Right atrium auricular region (tissue), 2 donors: ENCODE data around the gene THOC5. TPM values are rescaled to one million over a fixed set of nuclear protein-coding genes. Genes with fewer than 3 reads are reported as not detected.

ENCODE experiments used
- DNase-seq: peaks from one replicate; pipeline ENCODE4 v3.0.0-alpha.2; 2019; ENCODE audit warnings: low spot score
- H3K27ac ChIP-seq, 2 donors: fragments of 200-600 bp; sonication (generic); 1 replicate in 1 of 2; 2 replicates in 1 of 2; pipeline ENCODE4 v1.5.1; 2016 to 2019
- H3K27me3 ChIP-seq, 2 donors: fragments of 200-600 bp; sonication (generic); one replicate each; pipeline versions ENCODE4 v1.5.1 to v1.6.0; 2017 to 2019
- H3K36me3 ChIP-seq: fragments of 200-600 bp; sonication (generic); one replicate; pipeline ENCODE4 v1.5.1; 2016
- H3K4me1 ChIP-seq, 2 donors: fragments of 200-600 bp; sonication (generic); one replicate each; pipeline versions ENCODE4 v1.5.1 to v1.6.0; 2017 to 2019
- H3K4me3 ChIP-seq, 2 donors: fragments of 200-600 bp; sonication (generic); 1 replicate in 1 of 2; 2 replicates in 1 of 2; pipeline ENCODE4 v1.5.1; 2017 to 2019; ENCODE audit warnings: mild to moderate bottlenecking in 1 of 2, moderate library complexity in 1 of 2
- H3K9me3 ChIP-seq, 2 donors: fragments of 200-600 bp; sonication (generic); one replicate each; pipeline ENCODE4 v1.5.1; 2019
- total RNA-seq, 2 donors: library from RNA; depleted of rRNA; stranded (reverse); fragments of >200 nt; gene quantifications; one replicate each; pipeline ENCODE4 v1.1.0, GENCODE V29; 2016
- TF ChIP-seq, protein P1 (sequence below), 2 donors: fragments of 200-600 bp; sonication (generic); IDR thresholded peaks; one replicate each; pipeline ENCODE4 v1.5.1; 2019; ENCODE audit warnings: antibody characterized with exemption in 2 of 2

THOC5 gene
- total RNA-seq, 2 donors from 2014 or later = 34.9 to 42.7 TPM

GRCh38 chr22:29457730-29458129, 95.8 kb downstream of the THOC5 start:
- DNase-seq = no peak
- Histone ChIP-seq H3K9me3 (no peaks in the 10 kb centered on the region), H3K27ac (no peak overlapping the region), H3K36me3 (no peaks in the 10 kb centered on the region), H3K4me3 (no peak overlapping the region), H3K4me1 (no peaks in the 10 kb centered on the region), H3K27me3 (no peaks in the 10 kb centered on the region)
- TF ChIP-seq, protein P1, sequence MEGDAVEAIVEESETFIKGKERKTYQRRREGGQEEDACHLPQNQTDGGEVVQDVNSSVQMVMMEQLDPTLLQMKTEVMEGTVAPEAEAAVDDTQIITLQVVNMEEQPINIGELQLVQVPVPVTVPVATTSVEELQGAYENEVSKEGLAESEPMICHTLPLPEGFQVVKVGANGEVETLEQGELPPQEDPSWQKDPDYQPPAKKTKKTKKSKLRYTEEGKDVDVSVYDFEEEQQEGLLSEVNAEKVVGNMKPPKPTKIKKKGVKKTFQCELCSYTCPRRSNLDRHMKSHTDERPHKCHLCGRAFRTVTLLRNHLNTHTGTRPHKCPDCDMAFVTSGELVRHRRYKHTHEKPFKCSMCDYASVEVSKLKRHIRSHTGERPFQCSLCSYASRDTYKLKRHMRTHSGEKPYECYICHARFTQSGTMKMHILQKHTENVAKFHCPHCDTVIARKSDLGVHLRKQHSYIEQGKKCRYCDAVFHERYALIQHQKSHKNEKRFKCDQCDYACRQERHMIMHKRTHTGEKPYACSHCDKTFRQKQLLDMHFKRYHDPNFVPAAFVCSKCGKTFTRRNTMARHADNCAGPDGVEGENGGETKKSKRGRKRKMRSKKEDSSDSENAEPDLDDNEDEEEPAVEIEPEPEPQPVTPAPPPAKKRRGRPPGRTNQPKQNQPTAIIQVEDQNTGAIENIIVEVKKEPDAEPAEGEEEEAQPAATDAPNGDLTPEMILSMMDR (IDR thresholded peaks at IDR 0.05) = no peak

DNA sequence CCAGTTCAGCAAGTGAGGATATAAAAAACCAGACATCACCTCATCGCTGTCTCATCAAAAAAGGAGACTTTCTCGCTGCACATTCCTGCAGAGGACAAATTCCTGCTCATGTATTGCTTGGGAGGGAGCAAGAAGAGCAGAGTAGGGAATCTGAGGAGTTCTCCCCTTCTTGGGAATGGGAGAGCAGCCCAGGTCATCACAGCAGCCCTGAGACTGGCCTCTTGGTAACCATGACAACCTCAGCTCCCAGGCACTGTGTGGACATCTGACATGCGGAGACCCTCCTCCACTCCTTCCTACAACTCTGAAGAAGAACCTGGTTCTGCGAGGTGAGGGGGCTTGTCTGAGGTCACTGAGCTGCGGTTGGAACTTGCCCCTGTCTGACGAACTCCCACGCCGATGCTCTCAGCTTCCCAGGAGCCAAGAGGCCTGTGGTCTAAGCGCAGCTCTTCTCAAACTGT, 97.3 kb downstream of the THOC5 start:
- H3K4me1 ChIP-seq = no peaks in the 10 kb centered on the region
- TF ChIP-seq, protein P1 (IDR thresholded peaks at IDR 0.05) = no peak
- no peak overlapping the region for H3K4me3 ChIP-seq
- H3K36me3 ChIP-seq = no peaks in the 10 kb centered on the region
- no peaks in the 10 kb centered on the region for H3K27me3 ChIP-seq
- no peak overlapping the region for H3K27ac ChIP-seq
- no peak for DNase-seq
- H3K9me3 ChIP-seq = no peaks in the 10 kb centered on the region

Other genes with a start within 250 kb of the THOC5 start
- 10 to 100 TPM; 19.4 to 28.0 TPM for gene GAS2L1, start 247.1 kb downstream of the THOC5 start, total RNA-seq
- 1 to 10 TPM; 1.1 to 1.8 TPM for gene RASL10A, start 238.1 kb downstream of the THOC5 start, total RNA-seq
- 10 to 100 TPM; 31.4 to 46.2 TPM for gene AP1B1, start 165.2 kb downstream of the THOC5 start, total RNA-seq
- not detected for gene RFPL1, start 115.2 kb downstream of the THOC5 start, total RNA-seq
- gene NEFH, start 73.5 kb downstream of the THOC5 start, total RNA-seq = under 1 TPM; 0.22 to 0.28 TPM
- gene NIPSNAP1, start 27.4 kb upstream of the THOC5 start, total RNA-seq = 10 to 100 TPM; 18.9 to 25.3 TPM
- gene NF2, start 49.9 kb upstream of the THOC5 start, total RNA-seq = 10 to 100 TPM; 45.8 to 52.5 TPM
- not detected for gene CABP7, start 166.2 kb upstream of the THOC5 start, total RNA-seq
- 10 to 100 TPM; 17.0 to 22.9 TPM for gene ZMAT5, start 213.2 kb upstream of the THOC5 start, total RNA-seq
- 100 to 1,000 TPM; 125 to 137 TPM for gene UQCR10, start 213.6 kb upstream of the THOC5 start, total RNA-seq